ENCODE measurements around the gene PTPRE.

GRCh38 chr10:127890832-127891334 lies 16.0 kb upstream of the PTPRE start:
- TF ChIP-seq, protein P1, sequence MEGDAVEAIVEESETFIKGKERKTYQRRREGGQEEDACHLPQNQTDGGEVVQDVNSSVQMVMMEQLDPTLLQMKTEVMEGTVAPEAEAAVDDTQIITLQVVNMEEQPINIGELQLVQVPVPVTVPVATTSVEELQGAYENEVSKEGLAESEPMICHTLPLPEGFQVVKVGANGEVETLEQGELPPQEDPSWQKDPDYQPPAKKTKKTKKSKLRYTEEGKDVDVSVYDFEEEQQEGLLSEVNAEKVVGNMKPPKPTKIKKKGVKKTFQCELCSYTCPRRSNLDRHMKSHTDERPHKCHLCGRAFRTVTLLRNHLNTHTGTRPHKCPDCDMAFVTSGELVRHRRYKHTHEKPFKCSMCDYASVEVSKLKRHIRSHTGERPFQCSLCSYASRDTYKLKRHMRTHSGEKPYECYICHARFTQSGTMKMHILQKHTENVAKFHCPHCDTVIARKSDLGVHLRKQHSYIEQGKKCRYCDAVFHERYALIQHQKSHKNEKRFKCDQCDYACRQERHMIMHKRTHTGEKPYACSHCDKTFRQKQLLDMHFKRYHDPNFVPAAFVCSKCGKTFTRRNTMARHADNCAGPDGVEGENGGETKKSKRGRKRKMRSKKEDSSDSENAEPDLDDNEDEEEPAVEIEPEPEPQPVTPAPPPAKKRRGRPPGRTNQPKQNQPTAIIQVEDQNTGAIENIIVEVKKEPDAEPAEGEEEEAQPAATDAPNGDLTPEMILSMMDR (conservative IDR thresholded peaks at IDR 0.05; ENCODE audit: low read depth, low read length) = no peak
- no peak for TF ChIP-seq EZH2 (IDR thresholded peaks at IDR 0.05; ENCODE audit: borderline replicate concordance, low read depth, low read length, poor library complexity, severe bottlenecking)

All from A673 (cell line).